Fibroblast of villous mesenchyme (primary cell): Measurements from ENCODE around the gene DUSP3. TPM values are rescaled to one million over a fixed set of nuclear protein-coding genes. Genes with fewer than 3 reads are reported as not detected.

Experiments
- DNase-seq: peaks from one replicate; pipeline ENCODE4 v3.0.0-alpha.2; 2010; ENCODE audit warnings: low read depth
- H3K4me3 ChIP-seq: 2 replicates; pipeline ENCODE4 v1.5.1; 2011; ENCODE audit warnings: low read depth, mild to moderate bottlenecking, low read length
- total RNA-seq: library from RNA; depleted of rRNA; stranded (reverse); fragments of >200 nt; gene quantifications from 2 replicates; pipeline ENCODE4 v1.2.3, GENCODE V29; 2012
- TF ChIP-seq, protein P1 (sequence below): IDR thresholded peaks from 2 replicates; pipeline ENCODE4 v1.5.1; 2012; ENCODE audit warnings: low read depth, mild to moderate bottlenecking, low read length; ENCODE audit not compliant: insufficient read depth

DUSP3 gene
- total RNA-seq, 1 donor: 95.9 TPM

DNA sequence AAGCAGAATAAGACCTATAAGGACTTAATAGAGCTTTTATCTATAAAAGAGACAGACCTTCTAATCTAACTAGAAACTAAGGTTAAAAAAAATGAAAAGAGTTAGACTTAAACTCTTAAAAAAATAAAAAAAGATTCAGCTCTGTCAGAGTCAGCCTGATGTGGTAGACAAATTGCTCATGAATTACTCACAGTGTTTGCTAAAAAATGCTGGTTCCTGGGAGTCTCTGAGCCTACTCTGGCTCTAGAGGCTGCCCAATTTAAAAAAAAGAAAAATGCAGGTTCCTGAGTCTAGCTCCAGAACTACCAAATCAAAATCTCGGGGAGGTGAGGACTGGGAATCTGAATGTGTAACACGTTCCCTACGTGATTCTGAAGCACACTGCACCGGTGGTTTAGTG, 38.2 kb downstream of the DUSP3 start:
- no peak overlapping the region for H3K4me3 ChIP-seq
- TF ChIP-seq, protein P1, sequence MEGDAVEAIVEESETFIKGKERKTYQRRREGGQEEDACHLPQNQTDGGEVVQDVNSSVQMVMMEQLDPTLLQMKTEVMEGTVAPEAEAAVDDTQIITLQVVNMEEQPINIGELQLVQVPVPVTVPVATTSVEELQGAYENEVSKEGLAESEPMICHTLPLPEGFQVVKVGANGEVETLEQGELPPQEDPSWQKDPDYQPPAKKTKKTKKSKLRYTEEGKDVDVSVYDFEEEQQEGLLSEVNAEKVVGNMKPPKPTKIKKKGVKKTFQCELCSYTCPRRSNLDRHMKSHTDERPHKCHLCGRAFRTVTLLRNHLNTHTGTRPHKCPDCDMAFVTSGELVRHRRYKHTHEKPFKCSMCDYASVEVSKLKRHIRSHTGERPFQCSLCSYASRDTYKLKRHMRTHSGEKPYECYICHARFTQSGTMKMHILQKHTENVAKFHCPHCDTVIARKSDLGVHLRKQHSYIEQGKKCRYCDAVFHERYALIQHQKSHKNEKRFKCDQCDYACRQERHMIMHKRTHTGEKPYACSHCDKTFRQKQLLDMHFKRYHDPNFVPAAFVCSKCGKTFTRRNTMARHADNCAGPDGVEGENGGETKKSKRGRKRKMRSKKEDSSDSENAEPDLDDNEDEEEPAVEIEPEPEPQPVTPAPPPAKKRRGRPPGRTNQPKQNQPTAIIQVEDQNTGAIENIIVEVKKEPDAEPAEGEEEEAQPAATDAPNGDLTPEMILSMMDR: no peak
- peak; percentile 15 for DNase-seq

DNA sequence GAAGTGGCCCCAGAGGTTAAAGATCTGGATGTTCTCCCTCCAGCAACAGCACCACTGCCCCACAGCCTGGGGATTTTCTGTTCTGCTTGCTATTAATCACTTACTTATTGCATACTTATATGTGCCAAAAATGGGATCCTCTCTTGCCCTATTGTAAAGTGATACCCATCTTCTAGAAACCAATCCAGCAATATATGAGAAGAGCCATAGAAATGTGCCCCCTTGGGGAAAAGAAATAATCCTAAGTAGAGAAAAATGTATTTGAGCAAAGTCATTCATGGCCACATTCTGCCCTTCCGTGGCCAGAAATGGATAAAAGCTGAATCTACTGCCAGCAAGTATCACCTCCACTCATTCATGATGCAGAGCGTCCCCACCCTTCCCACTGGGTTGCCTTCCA, 41.1 kb downstream of the DUSP3 start:
- no peak for DNase-seq
- TF ChIP-seq, protein P1: no peak
- no peak overlapping the region for H3K4me3 ChIP-seq

DNA sequence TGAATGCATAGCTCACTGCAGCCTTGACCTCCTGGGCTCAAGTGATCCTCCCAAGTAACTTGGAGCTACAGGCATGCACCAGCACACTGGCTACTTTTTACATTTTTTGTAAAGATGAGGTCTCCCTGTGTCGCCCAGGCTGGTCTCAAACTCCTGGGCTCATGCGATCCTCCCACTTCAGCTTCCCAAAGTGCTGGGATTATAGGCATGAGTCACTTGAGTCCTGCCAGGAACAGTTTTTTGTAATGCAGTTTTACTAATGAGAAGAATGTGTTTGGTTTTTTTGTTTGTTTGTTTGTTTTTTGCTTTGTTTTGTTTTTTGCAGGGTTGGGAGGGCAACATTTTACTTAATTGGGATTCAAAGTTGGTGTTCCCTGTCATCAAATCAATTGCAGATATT, 42.4 kb downstream of the DUSP3 start:
- TF ChIP-seq, protein P1: no peak
- H3K4me3 ChIP-seq: no peak overlapping the region
- DNase-seq: peak; percentile 25

DNA sequence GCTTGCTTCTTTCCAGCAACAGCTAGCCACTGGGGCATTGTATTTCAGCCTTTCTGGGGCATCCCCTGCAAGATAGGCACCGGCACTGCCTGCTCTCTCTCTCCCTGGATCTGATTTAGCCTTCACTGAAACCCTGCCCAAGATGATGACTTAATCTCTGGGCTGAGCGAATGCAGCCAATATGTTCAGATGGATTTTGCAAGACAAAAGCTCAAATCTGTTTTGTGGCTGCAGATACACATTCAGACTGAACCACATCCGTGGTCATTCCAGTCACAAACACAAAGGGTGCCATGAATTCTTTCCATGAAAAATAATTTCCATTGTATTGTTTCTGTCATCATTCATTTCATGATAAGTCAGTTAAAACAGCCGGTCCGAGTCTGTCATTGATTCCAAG, 44.4 kb downstream of the DUSP3 start:
- no peak overlapping the region for H3K4me3 ChIP-seq
- DNase-seq: peak; percentile 37
- TF ChIP-seq, protein P1: no peak

DNA sequence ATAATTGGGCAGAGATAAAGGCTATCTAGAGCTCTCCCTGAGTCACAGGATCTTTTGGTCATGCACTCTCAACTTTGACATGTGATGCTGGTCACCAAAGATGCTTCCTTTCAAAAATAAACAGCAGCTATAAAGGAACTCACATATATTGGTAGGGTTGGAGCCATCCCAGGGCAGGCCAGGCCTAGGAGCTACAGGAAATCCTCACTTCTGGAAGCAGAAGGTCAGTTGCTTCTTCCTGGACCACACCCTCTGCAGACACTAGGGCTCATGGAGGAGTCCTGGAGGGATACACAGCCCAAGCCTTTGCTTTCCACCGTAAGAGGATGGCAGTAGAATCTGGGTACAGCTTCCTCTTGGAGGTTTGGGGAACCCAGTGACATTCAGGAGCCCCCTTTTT, 44.8 kb downstream of the DUSP3 start:
- DNase-seq: no peak
- H3K4me3 ChIP-seq: no peak overlapping the region
- TF ChIP-seq, protein P1: no peak

DNA sequence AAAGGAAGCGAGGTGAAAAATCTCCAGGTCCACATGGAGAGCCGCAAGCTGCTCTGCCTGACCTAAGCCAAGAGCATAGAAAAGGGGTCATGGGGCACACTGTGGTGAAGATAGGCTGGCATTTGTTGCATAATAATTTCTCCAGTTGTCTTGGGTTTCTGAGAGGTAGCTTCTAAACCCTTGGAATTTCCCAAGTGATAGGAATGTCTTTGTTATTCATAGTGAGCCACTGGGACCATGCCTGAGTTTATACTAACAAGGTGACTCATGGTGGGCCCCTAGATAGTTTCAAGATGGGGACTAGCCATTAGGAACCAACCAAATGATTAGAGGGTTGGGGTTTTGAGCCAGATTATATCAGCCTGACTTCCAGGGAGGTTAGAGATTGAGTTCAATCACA, 45.8 kb downstream of the DUSP3 start:
- peak; percentile 56 for DNase-seq
- no peak overlapping the region for H3K4me3 ChIP-seq
- TF ChIP-seq, protein P1: no peak

DNA sequence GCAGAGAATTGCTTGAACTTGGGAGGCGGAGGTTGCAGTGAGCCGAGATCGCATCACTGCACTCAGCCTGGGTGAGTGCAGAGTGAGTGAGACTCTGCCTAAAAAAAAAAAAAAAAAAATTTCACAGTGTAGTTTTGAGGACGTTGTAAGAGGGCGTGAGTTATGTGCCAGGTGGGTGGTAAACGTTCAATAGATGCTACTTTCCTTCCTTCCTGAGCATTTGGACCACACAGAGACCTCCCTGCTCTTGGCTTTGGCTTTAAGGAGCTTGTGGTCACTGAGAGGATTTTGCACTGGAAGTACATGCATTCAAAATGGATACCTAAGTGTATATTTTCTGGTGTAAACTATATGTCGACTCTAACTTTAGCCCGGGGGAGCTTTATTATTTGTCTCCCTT, 50.7 kb downstream of the DUSP3 start:
- DNase-seq: no peak
- no peak overlapping the region for H3K4me3 ChIP-seq
- TF ChIP-seq, protein P1: no peak
